DMS53 treated with DMSO at 0.1 percent for 48 hours (cell line): Measurements from ENCODE around the gene PMF1.
A peak's percentile ranks its signal among the peaks of the same experiment; 100 is the strongest.

Experiments used
- DNase-seq: peaks from one replicate; lab custom pipeline; 2025; ENCODE audit not compliant: unreplicated experiment; lab: John Stamatoyannopoulos, UW

The PMF1 gene

GRCh38 chr1:156233426-156234127 is 20.8 kb downstream of the PMF1 start:
- DNase-seq: no peak

GRCh38 chr1:156236164-156236563 is 23.4 kb downstream of the PMF1 start:
- DNase-seq: no peak

DNA sequence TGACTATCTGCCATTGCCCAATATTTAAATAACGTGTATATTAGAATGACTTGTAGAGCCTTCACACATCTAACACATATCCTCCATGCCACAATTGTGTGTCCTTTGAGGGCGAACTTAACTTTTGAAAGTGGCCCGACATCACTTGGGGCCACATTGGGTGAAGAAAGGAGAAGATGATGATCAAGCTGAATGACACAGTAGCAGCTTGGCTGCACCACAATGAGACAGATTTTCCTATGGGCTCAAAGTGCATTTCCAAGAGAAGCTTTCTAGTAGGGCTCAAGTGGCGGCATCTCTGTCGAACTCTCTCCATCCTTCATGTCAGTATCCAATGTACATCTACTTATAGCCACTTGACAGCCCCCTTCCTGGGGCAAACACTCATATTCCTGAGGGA is 25.4 kb downstream of the PMF1 start:
- DNase-seq: no peak

DNA sequence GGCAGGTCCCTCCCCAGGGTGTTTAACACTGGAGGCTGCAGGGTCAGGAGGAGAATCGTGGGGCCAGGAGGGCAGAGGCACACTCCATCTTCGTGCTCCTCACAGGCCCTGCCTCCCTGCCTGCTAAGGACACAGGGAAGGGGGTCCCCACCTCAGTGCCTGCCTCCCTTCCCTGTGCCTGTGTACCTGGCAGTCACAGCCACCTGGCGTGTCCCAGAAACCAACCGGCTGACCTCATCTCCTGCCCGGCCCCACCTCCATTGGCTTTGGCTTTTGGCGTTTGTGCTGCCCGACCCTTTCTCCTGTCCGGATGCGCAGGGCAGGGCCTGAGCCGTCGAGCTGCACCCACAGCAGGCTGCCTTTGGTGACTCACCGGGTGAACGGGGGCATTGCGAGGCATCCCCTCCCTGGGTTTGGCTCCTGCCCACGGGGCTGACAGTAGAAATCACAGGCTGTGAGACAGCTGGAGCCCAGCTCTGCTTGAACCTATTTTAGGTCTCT is 28.6 kb downstream of the PMF1 start:
- DNase-seq: no peak

GRCh38 chr1:156241926-156242325 is 29.1 kb downstream of the PMF1 start, which contains the start of gene BGLAP:
Gene BGLAP (plus strand): TSS chr1:156242184. CDS start chr1:156242232, 48 bp downstream.
- no peak for DNase-seq

GRCh38 chr1:156242738-156243137 is 29.9 kb downstream of the PMF1 start:
- no peak for DNase-seq

GRCh38 chr1:156244126-156244525 is 31.3 kb downstream of the PMF1 start:
- DNase-seq: no peak

DNA sequence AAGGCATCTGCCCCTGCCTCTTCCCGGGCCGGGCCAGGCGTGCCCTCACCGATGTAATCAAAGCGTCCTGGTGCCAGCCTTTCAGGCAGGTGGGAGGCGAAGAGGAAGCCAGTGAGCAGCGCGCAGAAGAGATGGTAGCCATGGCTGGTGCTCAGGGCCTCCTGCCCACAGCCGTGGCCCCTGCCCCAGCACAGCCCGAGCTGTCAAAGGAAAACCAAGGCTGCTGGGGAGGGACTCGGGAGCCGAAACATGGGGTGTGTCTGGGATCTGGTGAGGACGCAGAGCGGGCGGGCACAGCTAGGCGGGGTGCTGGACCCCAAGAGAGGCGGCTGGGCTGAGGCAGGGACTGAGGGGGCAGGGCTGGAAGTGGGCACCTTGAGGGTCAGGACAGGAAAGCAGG is 31.9 kb downstream of the PMF1 start:
- DNase-seq: no peak

GRCh38 chr1:156245451-156246232 is 32.8 kb downstream of the PMF1 start:
- peak; percentile 47 for DNase-seq

DNA sequence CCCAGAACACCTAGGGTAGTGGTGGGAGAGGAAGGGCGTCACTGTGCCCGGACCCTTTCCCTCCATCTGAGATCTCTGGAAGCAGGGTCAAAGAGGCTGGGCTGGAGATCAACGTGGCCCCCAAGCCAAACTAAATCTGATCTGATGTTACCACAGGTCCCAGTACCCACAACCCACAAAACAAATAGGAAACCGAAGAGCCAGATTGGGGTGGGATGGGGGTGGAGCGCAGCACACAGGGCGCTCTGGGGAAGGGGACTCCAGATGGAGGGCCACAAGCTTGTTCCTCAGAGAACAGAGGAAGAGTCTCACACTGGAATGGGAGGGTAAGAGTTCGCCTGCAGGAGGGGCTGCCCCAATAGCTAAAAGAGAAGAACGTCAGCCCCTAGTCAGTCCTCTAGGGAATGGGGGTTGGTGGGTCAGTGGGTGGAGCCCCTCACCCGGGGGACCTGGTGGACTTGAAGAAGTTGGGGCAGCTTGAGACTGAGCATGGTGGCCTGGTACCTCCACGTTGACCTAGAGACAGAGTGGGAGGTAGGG is 33.5 kb downstream of the PMF1 start:
- DNase-seq: no peak

GRCh38 chr1:156246781-156247459 is 34.1 kb downstream of the PMF1 start:
- DNase-seq: no peak

DNA sequence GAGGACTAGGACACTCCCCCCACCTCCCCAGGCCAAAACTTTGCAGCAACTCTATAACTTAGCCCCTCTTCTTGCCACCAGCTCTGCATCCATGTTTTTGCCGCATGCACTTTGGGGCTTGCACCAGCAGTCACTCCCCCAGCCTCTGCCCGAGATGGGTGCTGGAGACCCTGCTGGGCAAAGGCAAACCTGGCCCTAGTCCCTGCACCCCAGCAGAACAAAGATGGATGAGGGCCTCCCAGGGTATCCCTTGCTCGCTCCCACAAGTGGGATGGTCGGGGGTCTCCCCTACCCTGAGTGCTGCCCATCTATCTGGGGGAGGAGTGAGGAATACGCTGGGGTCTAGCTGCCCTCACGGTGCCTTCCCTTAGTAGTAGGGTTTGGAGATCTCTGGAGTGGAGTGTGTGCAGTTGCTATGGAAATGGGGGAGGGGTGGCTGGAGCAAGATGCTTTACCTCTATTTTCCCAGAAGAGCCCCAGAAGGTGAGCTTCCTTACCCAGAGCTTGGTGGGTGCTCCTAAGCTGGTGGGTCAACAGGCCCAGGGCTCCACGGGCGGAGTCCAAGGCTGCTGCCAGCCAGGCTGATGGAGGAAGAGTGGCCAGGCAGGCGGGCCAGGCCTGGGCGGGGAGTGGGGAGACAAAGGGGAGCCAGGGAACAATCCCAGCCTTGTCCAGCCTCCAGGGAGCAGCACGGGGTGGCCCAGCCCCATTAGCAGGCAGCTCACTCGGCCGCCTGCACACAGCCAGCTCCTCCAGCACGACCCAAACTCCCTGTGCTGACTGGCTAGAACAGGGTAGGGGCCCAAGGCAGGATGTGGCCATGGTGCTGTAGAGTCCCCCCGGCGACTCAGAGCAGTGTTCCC is 34.9 kb downstream of the PMF1 start, which contains the start of gene PAQR6:
TSS of gene PAQR6 (minus strand) at position 597 of the 863 bp plus-strand sequence. CDS start 1,325 bp downstream, outside the sequence.
- DNase-seq: no peak

DNA sequence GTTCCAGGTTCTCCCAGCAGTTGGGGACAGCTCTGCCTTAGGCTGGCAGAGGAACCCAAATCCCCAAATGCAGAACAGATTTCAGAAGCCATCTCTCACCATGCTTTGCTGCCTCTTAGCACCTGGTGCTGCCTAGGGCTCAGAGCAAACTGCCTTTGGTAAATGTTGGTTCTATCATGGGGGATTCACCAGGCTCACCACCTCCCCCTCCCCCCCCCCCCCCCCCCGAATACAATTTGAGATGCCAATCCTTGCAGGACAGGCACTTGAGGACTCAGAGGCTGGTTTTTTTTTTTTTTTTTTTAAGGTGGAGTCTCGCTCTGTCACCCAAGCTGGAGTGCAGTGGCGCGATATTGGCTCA is 35.5 kb downstream of the PMF1 start:
- DNase-seq: no peak

DNA sequence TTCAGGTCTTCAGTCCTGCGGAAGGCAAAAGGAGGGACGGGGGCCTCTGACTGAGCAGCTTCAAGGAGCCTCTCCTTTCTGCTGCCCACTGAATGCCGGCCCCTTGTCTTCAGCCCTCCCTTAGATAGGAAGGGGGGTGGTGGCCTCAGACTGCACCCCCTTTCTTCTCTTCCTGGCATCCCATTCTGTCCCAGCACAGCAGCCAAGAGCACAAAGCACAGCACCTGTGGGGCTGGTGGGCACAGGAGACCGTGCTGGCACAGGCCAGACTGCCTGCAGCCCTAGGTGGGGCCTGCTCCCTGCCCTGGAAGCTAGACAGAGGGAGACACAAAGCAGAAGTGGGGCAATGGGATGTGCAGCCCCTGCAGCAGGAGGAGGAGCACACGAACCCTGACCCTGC is 36.8 kb downstream of the PMF1 start:
- DNase-seq: no peak

- DNase-seq: no peak
Measured at GRCh38 chr1:156251527-156251926, 38.7 kb downstream of the PMF1 start.

GRCh38 chr1:156253634-156254033 is 40.8 kb downstream of the PMF1 start:
- DNase-seq: no peak

DNA sequence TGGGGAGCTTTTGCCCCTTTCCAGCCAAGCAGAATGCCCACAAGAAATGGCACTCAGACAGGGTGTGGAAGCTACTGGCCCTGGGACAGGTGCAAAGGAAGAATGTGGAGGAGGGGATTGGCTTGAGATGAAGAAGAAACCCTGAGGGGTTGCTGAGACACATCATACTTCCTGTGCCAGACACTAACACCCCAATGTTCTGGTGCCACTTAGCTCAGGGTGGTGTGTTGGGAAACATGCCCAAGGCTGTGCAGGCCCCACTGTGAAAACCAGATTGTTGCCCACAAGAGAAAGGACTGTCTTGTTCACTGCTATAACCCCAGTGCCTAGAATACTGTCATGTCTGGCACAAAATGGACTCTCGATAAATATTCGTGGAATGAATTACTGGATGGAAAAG is 44.9 kb downstream of the PMF1 start:
- no peak for DNase-seq

- no peak for DNase-seq
Measured at GRCh38 chr1:156258859-156259258, 46.1 kb downstream of the PMF1 start.

DNA sequence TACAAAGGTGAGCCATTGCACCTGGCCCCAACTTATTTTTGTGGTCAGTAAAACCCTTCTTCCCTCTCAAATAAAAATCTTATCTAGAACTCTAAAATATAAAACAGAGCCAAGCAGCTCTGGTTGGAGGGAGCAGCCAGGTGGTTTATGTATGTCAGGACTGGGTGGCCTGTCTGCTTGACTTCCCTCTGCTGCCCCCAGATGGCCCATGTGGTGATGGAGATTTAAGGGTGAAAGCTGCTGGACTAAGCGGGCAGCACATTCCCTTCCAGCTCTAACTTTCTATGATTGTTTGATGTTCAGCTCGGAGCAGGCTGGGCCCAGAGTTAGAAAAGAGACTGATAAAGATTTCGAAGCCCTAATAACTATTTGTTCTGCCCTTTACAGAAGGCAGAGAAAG is 47.0 kb downstream of the PMF1 start:
- DNase-seq: no peak

GRCh38 chr1:156260896-156261295 is 48.1 kb downstream of the PMF1 start:
- DNase-seq: no peak
